ENCODE results near the gene SH2D2A.

GRCh38 chr1:156863631-156864030 is 47.0 kb upstream of the SH2D2A start:
- TF ChIP-seq POLR2A (IDR thresholded peaks at IDR 0.05; ENCODE audit: extremely low read depth, insufficient read length) = no peak
- no peak for TF ChIP-seq CTCF (IDR thresholded peaks at IDR 0.05; ENCODE audit: low read depth, low read length)
- no peak for TF ChIP-seq MAX (IDR thresholded peaks at IDR 0.05; ENCODE audit: low read depth, low read length)
- TF ChIP-seq MYC (IDR thresholded peaks at IDR 0.05; ENCODE audit: low read depth, low read length) = no peak

Data from NB4 (cell line).